Islet precursor cell (in vitro differentiated cells): ENCODE data around the gene PZP.

Experiments used
- DNase-seq: peaks from one replicate; pipeline ENCODE4 v3.0.0-alpha.2; 2018

PZP gene

GRCh38 chr12:9101018-9101687 lies 107.0 kb downstream of the PZP start:
- no peak for DNase-seq

DNA sequence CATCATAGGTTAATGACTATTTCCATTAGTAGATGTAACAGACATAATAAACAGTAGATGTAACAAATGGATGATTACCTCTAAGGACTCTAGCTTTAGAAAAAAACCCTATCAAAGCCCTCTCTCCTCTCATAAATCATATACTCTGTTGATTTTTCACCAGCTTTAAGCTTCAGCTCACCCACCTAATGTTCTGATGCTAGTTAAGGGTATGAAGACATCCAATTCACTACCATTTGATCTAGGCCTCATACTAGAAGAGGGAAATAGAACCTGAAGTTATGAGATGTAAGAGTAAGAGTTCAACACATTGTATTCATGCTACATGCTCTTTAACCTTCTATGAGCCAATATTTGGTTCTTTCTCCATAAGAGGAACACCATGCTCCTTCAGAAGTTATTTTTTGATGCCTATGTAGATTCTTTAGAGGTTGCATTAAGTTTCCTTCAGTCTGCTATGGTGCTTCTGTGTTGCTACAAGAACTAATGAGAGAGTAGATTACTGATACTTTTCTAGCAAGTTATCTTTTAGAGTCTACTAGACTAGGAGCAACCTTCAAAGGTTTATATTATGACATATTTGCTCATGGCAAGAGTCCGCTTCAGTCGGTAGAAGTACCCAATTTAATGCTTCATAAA lies 108.5 kb downstream of the PZP start:
- no peak for DNase-seq
